IPS-20b (cell line): ENCODE results near the gene LCTL.

Experiments used
- H3K27ac ChIP-seq: one replicate; pipeline ENCODE4 v1.5.1; 2013; ENCODE audit warnings: low read length
- H3K27me3 ChIP-seq: 2 replicates; pipeline ENCODE4 v1.6.1; 2013; ENCODE audit warnings: mild to moderate bottlenecking, low read length, inconsistent platforms; ENCODE audit not compliant: insufficient read depth
- H3K36me3 ChIP-seq: 2 replicates; pipeline ENCODE4 v1.6.1; 2013; ENCODE audit warnings: low read depth, mild to moderate bottlenecking, inconsistent platforms, low read length, moderate library complexity; ENCODE audit not compliant: insufficient read depth
- H3K4me1 ChIP-seq: 2 replicates; pipeline ENCODE4 v1.6.1; 2013; ENCODE audit warnings: mild to moderate bottlenecking, control low read depth, inconsistent platforms, low read length, moderate library complexity; ENCODE audit not compliant: insufficient read depth
- H3K4me3 ChIP-seq: 2 replicates; pipeline ENCODE4 v1.5.1; 2013; ENCODE audit warnings: mild to moderate bottlenecking, low read length, inconsistent platforms
- H3K9ac ChIP-seq: 2 replicates; pipeline ENCODE4 v1.6.1; 2013; ENCODE audit warnings: low read depth, mild to moderate bottlenecking, inconsistent platforms, low read length, moderate library complexity
- H3K9me3 ChIP-seq: 2 replicates; pipeline ENCODE4 v1.6.1; 2013; ENCODE audit warnings: mild to moderate bottlenecking, low read depth, low read length, inconsistent platforms; ENCODE audit not compliant: insufficient read depth

The LCTL gene, protein sequence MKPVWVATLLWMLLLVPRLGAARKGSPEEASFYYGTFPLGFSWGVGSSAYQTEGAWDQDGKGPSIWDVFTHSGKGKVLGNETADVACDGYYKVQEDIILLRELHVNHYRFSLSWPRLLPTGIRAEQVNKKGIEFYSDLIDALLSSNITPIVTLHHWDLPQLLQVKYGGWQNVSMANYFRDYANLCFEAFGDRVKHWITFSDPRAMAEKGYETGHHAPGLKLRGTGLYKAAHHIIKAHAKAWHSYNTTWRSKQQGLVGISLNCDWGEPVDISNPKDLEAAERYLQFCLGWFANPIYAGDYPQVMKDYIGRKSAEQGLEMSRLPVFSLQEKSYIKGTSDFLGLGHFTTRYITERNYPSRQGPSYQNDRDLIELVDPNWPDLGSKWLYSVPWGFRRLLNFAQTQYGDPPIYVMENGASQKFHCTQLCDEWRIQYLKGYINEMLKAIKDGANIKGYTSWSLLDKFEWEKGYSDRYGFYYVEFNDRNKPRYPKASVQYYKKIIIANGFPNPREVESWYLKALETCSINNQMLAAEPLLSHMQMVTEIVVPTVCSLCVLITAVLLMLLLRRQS

DNA sequence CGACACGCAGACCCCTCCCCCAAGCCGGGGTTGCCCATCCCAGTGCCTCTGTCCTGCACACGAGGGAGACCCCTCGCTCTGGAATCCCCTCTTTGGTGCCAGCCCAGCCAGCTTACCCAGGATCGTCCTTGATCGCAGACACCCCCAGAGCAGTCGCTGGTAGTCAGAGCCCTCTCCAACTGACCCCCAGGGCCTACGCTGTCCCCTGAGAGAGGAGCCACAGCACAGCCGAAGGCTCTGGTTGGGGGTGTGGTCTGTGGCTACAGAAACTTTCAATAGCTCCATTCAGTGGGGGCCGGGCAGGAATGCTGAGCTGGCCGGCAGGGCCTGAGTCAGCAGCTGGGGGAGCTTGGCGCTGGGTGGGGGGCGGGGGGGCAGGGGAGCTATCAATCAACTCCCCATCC is at the start of gene LCTL:
Gene LCTL (minus strand): TSS at position 258 of the 404 bp plus-strand sequence. CDS start 633 bp downstream, outside the sequence.
- H3K4me3 ChIP-seq, result peak within 1 kb of the TSS; percentile 61; the same call in 1 of the 2 replicates

DNA sequence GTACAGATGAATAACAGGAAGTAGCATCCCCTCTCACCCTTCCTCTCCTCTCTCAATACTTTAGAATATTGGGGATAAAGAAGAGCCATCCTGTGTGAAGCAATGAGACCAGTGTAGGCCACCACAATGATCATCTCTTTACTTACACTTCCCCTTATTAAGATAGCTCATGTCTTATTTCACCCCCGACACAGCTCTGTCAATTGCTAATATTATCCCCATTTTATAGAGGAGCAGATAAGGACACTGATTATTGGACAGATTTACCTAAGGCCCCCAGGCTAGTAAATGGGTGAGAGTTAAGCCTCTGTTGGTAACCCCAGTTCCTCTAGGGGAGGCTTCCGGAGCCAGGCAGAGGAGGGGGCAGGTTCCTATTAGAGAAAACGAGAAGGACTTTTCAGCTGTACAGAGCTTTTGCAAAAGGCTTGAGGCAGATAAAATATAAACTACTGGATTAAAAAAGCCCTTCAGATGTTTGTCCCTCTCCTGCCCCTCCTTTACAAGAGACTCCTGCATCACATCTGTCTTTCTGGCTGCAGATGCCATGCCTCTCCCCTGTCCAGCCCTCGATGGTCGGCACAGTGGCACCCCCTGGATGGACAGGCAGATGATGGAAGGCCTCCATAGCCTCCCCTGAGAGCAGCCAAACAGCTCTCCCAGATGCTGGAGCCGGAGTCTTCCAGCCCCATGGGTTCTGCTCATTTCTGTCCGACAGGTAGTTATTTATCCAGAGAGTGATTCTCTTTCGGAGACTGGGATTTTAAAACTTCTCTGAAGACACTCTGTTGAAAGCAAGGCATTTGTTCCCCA is 49.4 kb upstream of the LCTL start:
- no peaks in the 10 kb centered on the region for H3K36me3 ChIP-seq
- no peak overlapping the region for H3K27ac ChIP-seq
- no peaks in the 10 kb centered on the region for H3K27me3 ChIP-seq
- no peak overlapping the region for H3K9ac ChIP-seq
- no peak overlapping the region for H3K4me3 ChIP-seq
- H3K4me1 ChIP-seq, result peaks cover 11% of the 10 kb centered on the region; the same call in 1 of the 2 replicates
- H3K9me3 ChIP-seq, result no peaks in the 10 kb centered on the region

More for the DNA sequence above, at the start of gene LCTL:
- Histone ChIP-seq H3K9me3 (no peaks in the 10 kb centered on the region), H3K27me3 (no peaks in the 10 kb centered on the region), H3K27ac (peak within 1 kb of the TSS; percentile 28), H3K36me3 (no peaks in the 10 kb centered on the region), H3K9ac (peak within 1 kb of the TSS; percentile 71; the same call in 1 of the 2 replicates), H3K4me1 (peaks cover 20% of the 10 kb centered on the region)

DNA sequence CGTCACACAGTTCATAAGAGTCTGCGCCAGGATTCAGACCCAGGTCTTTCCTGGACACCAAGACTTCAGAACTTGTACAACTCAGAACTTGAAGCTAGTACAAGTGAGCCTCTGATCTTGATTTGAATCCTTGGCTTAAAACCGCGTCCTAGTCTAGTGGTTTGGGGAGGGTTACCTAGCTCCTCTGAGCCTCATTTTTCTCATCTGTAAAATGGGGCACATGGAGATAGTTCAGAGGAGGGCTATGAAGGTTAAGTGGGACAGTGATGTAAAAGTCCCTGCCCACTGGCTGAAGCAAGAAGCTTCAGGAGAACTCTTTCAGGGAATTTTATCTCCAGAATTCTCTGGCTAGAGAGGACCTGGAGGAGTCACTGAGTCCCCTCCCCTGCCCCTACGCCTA is 48.7 kb upstream of the LCTL start:
- no peak overlapping the region for H3K27ac ChIP-seq
- H3K4me3 ChIP-seq, result no peak overlapping the region
- H3K36me3 ChIP-seq, result no peaks in the 10 kb centered on the region
- H3K9ac ChIP-seq, result no peak overlapping the region
- no peaks in the 10 kb centered on the region for H3K9me3 ChIP-seq
- H3K4me1 ChIP-seq, result peaks cover 6% of the 10 kb centered on the region; the same call in 1 of the 2 replicates
- no peaks in the 10 kb centered on the region for H3K27me3 ChIP-seq

DNA sequence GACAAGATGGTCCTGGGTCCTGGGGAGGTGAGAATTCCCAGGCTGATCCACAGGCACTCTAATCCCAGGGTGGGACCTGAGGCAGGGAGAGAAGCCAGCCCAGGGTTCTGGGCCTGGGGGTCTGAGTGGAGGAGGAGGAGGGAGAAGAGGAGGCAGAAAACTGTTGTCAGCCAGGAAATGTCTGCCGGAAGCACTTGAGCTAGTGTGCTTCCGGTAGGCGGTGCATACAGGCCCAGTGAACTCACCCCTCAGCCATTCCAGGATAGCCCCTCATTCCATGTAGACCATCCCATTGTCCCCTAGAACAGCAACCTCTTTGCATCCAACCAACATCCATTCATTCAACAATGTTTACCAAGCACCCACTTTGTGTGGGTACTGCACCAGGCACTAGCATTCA is 47.9 kb upstream of the LCTL start:
- Histone ChIP-seq H3K9ac (no peak overlapping the region), H3K36me3 (no peaks in the 10 kb centered on the region)

DNA sequence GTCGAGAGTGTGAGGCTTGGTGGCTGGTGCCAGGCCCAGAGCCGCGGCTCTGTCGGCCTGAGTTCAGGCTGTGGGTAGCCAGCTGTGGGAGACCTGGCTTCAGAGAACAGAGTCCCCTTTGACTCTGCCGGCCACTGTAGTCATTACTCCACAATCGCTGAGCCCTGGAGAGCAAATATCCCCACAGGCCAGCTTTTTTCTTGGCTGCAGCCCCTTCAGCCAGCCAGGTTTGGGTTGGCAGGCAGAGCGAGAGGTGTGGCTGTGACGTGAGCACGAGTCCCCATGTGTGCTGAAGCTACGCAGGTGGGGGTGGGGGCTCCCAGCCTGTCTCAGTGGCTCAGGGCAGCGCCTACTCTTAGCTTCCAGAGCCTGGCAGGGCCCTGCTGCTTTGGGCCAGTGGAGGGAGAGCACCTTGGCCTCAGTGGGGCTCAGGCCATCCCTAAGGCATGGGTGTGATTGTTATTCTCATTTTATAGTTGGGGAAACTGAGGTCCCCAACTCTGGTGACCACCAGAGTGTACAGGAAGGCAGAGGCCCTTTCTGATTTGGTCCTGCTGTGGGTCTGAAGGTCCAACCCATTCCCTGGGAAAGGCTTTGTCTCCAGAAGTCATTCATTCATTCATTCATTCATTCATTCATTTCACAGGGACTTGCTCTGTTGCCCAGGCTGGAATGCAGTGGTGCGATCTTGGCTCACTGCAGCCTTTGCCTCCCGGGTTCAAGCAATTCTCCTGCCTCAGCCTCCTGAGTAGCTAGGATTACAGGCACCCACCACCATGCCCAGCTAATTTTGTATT is 45.7 kb upstream of the LCTL start:
- no peak overlapping the region for H3K4me3 ChIP-seq
- no peaks in the 10 kb centered on the region for H3K9me3 ChIP-seq
- no peaks in the 10 kb centered on the region for H3K36me3 ChIP-seq
- no peaks in the 10 kb centered on the region for H3K4me1 ChIP-seq
- no peak overlapping the region for H3K27ac ChIP-seq
- no peak overlapping the region for H3K9ac ChIP-seq
- no peaks in the 10 kb centered on the region for H3K27me3 ChIP-seq

More for the DNA sequence above, 47.9 kb upstream of the LCTL start:
- peaks cover 5% of the 10 kb centered on the region; the same call in 1 of the 2 replicates for H3K4me1 ChIP-seq
- H3K9me3 ChIP-seq, result no peaks in the 10 kb centered on the region
- no peak overlapping the region for H3K27ac ChIP-seq
- H3K4me3 ChIP-seq, result no peak overlapping the region
- H3K27me3 ChIP-seq, result no peaks in the 10 kb centered on the region

DNA sequence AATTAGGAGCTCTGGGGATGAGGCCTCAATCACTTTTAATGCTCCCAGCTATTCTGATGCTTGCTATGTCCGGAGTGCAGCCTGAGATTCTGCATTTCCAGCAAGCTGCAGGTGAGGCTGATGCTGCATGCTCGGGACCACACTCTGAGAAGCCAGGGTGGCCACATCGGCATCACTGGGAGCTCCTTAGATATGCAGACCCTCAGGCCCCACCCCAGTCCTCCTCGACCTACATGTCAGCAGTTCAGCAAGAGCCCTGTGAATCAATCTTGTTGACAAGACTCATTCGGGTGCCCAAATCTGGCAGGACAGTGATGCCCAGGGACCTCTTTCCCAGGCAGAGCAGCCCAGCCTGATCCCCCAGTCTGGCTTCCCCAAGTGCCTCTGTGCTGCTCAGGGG is 44.1 kb upstream of the LCTL start:
- Histone ChIP-seq H3K36me3 (no peaks in the 10 kb centered on the region), H3K4me1 (no peaks in the 10 kb centered on the region), H3K4me3 (no peak overlapping the region), H3K27me3 (no peaks in the 10 kb centered on the region), H3K9me3 (no peaks in the 10 kb centered on the region), H3K27ac (no peak overlapping the region), H3K9ac (no peak overlapping the region)

DNA sequence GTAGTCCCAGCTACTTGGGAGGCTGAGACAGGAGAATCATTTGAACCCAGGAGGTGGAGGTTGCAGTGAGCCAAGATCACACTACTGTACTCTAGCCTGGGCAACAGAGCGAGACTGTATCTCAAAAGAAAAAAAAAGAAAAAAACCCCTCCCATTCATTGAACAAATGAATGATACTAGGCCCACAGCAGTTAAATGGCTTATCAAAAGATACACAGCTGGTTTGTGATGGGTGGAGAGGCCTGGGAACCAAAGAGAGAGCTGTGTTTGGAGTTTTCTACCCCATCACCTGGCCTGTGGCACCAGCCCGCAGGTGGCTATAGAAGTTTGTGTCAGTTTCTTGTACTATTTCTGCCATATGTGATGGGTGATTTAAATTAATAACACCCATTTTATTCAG is 43.1 kb upstream of the LCTL start:
- no peaks in the 10 kb centered on the region for H3K4me1 ChIP-seq
- H3K36me3 ChIP-seq, result no peaks in the 10 kb centered on the region
- H3K27me3 ChIP-seq, result no peaks in the 10 kb centered on the region
- no peaks in the 10 kb centered on the region for H3K9me3 ChIP-seq
- H3K9ac ChIP-seq, result no peak overlapping the region
- H3K27ac ChIP-seq, result no peak overlapping the region
- no peak overlapping the region for H3K4me3 ChIP-seq

DNA sequence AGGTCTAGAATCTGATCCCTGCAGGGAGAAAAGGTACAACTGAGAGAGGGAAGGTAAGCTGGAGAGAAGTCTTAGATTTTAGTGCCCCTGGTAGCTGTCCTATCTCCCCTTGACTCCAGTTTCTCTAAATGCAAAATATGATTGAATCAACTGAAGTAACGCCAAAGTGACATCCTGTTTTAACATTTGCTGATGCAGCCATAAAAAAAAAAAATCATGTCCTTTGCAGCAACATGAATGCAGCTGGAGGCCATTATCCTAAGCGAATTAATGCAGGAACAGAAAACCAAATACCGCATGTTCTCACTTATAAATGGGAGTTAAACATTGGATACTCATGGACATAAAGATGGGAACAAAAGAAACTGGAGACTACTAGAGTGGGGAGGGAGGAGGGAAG is 42.4 kb upstream of the LCTL start:
- Histone ChIP-seq H3K4me1 (no peaks in the 10 kb centered on the region), H3K27ac (no peak overlapping the region), H3K9me3 (no peaks in the 10 kb centered on the region), H3K4me3 (no peak overlapping the region), H3K27me3 (no peaks in the 10 kb centered on the region), H3K36me3 (no peaks in the 10 kb centered on the region), H3K9ac (no peak overlapping the region)

DNA sequence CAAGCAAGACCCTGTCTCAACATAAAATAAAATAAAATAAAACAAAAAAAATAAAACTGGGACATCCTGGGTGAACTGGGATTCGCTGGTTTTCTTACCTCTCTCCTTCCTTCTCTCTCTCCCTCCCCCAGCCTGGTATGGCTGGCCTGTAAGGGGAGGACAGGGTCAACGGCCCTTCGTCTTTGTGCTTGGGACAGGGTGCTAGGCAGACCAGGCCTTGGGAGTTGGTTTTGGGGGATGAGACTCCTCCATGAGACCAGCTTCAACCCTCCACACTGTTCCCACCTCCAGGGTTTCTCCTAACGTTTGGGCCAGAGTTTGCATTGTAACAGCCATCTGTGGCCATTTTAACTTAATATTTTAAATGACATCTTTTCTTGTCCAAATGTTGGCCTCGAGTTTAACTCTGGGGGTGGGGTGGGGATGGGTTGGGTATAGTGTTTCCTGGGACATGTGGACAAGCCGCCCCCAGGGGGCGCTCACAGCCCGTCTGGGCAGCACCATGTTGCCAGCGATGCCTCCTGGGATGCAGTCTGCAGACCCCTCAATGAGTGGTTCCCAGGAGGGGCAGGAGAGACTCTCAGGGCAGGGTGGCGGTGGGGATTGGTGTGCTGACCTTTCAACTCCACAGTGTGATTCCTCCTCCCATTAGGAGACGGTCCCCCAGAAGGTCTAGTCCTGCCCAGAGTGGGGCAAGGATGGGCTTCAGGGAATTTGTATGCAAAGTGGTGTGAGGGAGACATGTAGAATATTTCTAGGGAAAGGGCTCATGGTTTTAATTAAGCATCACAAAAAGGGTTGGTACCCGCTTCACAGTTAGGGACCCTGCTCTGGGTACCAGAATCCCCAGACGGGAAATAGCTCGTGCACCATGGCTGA is 37.7 kb upstream of the LCTL start:
- Histone ChIP-seq H3K27ac (no peak overlapping the region), H3K4me3 (no peak overlapping the region), H3K4me1 (no peaks in the 10 kb centered on the region), H3K27me3 (no peaks in the 10 kb centered on the region; the same call in 1 of the 2 replicates), H3K9me3 (no peaks in the 10 kb centered on the region), H3K9ac (no peak overlapping the region), H3K36me3 (no peaks in the 10 kb centered on the region)

DNA sequence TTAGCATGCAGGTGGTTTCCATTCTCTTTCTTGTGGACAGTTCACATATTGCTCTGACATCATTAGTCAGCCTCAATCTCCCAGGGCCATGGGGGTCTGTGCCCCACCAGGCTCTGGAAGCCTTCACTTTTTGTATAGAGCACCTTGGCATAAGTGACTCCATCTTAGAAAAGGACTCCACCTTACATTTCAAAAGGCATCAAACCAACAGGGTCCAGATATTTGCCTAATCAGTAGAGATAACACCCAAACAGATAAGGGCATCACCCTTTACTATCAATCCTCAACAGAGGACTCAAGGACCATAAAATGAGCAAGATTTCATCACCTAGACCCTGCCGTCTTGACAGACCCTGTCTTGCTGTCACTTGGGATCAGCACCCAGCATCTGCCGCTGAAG is 35.7 kb upstream of the LCTL start:
- no peaks in the 10 kb centered on the region for H3K36me3 ChIP-seq
- no peak overlapping the region for H3K27ac ChIP-seq
- H3K9me3 ChIP-seq, result no peaks in the 10 kb centered on the region
- no peak overlapping the region for H3K9ac ChIP-seq
- no peaks in the 10 kb centered on the region; the same call in 1 of the 2 replicates for H3K27me3 ChIP-seq
- H3K4me1 ChIP-seq, result no peaks in the 10 kb centered on the region
- H3K4me3 ChIP-seq, result no peak overlapping the region
